ENCODE measurements around the gene ZSCAN2.
"Not testable (repeated sequence)": the region's sequence is repeated elsewhere in the genome, so short reads cannot be mapped to it uniquely, and the experiment has no call there.

The ZSCAN2 gene

DNA sequence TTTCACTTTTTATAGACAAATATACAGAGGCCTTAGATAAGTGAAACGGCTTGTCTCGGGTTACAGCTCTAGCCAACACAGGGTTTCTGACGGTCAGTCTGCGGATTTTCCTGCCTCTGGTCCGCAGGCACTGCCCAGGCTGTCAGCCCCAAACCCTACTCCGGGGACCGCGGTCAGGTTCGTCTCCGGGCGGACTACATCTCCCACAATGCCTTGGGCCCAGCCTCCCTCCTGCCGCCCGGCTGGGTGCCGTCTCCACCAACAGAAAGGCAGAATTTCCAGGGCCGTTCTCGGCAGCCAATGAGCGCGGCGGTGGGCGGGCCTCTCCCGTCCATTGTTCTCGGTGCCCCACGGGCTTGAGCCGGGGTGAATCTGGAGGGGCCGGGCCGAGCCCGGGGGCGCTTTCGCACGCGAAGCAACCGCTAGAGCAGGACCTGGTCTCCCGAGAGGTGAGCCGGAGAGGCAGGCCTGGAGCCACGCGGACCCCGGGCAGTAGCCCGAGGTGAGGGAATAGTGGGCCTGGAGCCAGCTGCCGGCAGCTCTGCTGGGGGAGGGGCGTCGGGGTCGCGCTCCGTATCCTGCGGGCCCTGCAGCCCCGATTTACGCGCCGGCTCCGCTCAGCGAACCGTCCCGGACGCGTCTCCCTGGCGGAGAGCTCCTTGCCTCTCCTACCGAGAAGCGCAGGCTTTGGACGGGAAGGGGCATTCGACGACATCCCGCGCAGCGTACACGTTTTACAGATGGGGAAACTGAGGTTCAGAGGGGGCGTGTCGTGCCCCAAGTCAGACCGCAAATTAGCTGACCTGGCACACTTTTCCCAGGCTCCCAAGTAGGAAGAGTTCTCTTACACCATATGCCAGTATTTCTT is at the start of gene ZSCAN2:
Gene ZSCAN2 (plus strand): TSS at position 323 of the 868 bp plus-strand sequence. CDS start 2,919 bp downstream, outside the sequence.
- peak; percentile 71 for DNase-seq

DNA sequence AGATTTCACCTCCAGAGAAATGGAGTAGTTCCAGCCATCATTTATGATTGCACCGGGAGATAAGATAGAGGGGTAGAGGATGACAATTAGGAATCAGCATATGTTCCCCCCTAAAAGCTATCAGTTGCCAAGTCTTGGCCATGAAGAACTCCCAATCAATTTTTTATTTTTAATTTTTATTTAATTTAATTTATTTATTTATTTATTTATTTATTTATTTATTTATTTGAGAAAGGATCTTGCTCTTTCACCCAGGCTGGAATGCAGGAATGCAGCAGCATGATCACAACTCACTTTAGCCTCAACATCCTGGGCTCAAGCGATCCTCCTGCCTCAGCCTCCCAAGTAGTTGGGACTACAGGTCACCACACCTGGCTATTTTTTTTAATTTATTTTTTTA is 49.2 kb upstream of the ZSCAN2 start:
- DNase-seq, result not testable (repeated sequence)

- DNase-seq, result no peak
Measured at GRCh38 chr15:84552896-84553295, 47.9 kb upstream of the ZSCAN2 start.

DNA sequence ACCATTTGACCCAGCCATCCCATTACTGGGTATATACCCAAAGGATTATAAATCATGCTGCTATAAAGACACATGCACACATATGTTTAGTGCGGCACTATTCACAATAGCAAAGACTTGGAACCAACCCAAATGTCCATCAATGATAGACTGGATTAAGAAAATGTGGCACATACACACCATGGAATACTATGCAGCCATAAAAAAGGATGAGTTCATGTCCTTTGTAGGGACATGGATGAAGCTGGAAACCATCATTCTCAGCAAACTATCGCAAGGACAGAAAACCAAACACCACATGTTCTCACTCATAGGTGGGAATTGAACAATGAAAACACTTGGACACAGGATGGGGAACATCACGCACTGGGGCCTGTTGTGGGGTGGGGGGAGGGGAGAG is 44.1 kb upstream of the ZSCAN2 start:
- not testable (repeated sequence) for DNase-seq

DNA sequence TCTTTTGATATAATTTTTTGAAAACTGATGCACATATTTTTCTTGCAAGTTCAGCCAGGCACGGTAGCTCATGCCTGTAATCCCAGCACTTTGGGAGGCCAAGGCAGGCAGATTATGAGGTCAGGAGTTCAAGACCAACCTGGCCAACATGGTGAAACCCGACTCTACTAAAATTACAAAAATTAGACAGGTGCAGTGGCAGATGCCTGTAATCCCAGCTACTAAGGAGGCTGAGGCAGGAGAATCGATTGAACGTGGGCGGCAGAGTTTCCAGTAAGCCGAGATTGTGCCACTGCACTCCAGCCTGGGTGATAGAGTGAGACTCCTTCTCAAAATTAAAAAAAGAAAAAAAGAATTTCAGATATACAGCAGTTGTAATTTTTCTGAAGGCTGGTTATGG is 32.8 kb upstream of the ZSCAN2 start:
- not testable (repeated sequence) for DNase-seq

DNA sequence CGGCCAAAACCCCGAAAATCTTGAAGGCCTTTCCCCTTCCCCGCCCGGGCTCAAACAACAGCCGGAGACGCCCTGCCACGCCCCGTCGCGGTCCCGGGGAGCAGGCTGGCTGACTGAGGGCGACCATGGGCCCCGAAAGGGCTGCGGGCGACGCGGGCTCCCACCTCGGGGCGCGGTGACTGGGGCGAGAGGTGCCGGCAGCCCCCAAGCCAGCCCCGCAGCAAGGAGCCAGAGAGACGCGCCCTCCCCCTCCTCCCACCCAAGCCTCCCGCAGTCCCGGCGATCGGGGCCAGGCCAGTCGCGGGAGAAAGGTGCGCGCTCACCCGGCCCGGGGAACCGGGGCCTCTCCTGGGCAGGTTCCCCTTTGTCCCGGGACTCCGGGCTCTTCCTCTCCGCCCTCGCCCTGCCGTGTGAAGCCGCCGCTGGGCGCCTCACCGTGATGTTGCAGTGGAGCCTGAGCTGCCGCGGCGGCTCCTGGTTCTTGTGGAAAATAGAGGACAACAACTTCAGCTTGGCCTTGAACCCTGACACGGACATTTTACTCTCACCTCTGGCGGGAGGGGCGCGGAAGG is 30.6 kb upstream of the ZSCAN2 start:
- DNase-seq, result no peak

DNA sequence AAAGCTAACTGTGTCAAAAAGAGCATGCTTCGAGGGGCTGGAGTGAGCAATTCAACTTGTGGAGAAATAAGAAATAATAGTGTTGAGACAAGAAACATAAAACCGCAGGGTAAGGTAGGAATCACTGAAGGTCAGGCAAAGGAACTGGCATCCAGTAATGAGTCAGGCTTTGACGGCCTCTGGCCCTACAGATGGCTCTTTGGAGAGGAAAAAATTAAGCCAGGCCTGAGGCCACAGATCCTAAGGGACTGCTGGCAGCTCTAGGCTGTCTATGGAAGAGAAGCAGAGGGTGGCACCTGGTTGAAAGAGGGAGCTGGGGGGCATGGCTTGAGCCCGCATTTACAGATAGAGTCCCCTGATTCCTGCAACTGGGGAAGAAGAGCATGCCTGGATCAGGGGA is 28.6 kb upstream of the ZSCAN2 start:
- DNase-seq, result no peak

DNA sequence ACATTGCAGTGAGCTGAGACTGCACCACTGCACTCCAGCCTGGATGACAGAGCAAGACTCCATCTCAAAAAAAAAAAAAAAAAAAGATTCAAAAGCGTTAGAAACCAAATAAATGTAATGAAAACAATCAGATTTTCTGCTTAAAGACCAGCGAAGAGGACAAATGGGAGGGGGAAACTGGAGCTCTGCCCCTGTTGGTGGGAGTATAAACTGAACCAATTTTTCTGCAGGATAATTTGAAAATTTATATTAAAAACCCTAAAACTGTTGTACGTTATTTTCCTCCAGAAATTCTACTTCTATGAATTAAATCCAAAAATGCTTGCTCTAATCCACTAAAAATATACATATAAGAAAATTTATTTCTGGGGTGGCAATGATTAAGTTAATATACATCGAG is 25.3 kb upstream of the ZSCAN2 start:
- DNase-seq, result no peak

DNA sequence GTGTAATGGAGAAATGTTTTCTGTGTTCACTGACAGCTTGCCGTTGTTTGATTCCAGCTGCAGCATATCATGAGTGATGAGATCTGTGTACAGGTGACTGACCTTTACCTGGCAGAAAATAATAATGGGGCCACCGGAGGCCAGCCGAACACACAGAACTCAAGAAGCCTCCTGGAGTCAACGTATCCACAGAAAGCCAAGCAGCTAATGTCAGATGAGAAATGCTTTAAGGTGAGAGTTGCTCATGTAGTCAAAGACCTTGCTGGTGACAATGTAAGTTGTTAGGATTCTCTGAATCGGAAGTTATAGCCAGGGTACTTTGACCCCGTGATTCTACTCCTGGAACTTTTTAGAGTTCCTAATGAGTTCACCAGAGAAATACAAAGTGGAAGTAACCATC is 22.9 kb upstream of the ZSCAN2 start:
- DNase-seq, result not testable (repeated sequence)

GRCh38 chr15:84579261-84579721 is 21.5 kb upstream of the ZSCAN2 start:
- DNase-seq, result not testable (repeated sequence)

DNA sequence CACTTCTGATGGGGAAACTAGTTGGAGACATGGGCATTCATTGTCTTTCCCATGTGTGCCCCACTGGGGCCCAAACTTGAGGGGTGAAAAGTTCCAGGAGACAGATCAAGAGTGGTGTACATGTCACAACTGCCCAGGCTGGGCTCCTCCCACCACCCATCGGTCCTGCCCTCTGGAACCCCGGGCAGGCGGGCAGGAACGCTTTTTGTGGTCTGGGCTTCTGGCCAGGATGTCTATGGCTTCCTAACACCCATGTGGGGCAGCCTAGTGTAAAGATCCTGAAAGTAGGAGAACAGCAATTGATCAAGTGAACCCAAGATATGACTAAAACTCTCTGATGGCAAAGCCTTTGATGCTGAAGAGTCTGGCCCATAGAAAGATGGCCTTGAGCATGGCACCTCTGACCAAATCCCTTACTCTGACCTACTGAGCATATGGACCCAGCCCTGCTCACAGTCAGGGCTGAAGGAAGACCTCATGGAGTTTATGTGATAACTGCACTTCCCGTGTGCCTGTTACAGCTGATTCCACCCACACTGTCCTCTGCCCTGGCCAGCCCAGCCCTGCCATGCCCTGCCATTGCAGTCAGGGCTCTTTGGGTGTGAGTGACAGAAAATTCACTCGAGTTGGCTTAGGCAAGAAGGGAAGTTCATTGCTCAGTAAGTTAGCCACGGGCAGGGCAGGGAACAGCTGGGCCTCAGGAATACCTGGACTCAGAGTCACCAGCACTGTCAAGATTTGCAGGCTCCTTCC is 19.0 kb upstream of the ZSCAN2 start:
- DNase-seq, result not testable (repeated sequence)

GRCh38 chr15:84582583-84583157 is 18.1 kb upstream of the ZSCAN2 start:
- no peak for DNase-seq

GRCh38 chr15:84583921-84584320 is 16.9 kb upstream of the ZSCAN2 start:
- DNase-seq, result not testable (repeated sequence)

- DNase-seq, result no peak
Measured at GRCh38 chr15:84586696-84587095, 14.1 kb upstream of the ZSCAN2 start.

- DNase-seq, result peak; percentile 30
Measured at GRCh38 chr15:84588053-84588874, 12.5 kb upstream of the ZSCAN2 start.

DNA sequence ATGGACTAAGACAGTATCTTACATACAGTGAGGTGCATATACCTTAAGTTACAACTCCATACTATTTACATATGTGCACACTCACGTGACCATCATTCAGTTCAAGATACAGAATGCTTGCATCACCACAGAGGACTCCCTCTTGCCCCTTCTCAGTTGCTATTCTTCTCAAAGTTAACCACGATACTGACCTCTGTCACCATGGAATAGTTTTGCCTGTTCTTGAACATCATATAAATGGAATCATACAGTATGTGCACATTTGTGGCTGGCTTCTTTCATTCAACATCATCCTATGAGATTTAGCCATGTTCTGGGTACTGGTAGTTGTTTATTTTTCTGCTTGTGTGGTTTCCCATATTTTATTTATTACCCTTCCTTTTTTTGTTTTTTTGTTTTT is 10.4 kb upstream of the ZSCAN2 start:
- no peak for DNase-seq

- DNase-seq, result no peak
Measured at GRCh38 chr15:84591815-84592214, 9.0 kb upstream of the ZSCAN2 start.

- no peak for DNase-seq
Measured at GRCh38 chr15:84594617-84595290, 6.1 kb upstream of the ZSCAN2 start.

DNA sequence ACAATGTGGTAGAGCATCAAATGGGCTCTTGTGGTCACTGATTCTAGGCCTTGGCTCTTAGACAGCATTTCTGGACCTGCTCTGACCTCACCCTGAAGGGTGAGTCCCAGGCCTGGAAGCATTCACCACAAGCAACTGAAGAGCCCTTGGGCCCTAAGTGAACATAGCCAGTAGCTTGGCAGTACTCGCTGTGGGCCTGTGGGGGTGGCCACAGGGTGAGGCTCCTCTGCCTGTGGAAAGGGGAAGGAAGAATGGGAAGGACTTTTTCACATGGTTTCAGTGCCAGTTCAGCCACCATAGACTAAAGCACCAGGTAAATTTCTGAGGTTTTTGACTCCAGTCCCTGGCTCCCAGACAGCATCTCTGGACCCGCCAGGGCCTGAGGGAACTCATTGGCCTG is 5.1 kb upstream of the ZSCAN2 start:
- DNase-seq, result no peak

DNA sequence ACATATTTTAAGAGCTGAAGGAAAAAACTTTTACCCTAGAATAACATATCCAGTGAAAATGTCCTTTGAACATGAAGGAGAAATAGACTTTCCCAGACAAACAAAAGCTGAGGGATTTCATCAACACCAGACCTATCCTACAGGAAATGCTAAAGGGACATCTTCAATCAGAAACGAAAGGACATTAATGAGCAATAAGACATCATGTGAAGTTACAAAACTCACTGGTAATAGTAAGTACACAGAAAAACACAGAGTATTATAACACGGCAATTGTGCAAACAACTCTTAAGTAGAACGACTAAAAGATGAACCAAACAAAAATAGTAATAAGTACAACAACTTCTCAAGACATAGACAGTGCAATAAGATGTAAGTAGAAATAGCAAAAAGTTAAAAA is 3.5 kb upstream of the ZSCAN2 start:
- no peak for DNase-seq

DNA sequence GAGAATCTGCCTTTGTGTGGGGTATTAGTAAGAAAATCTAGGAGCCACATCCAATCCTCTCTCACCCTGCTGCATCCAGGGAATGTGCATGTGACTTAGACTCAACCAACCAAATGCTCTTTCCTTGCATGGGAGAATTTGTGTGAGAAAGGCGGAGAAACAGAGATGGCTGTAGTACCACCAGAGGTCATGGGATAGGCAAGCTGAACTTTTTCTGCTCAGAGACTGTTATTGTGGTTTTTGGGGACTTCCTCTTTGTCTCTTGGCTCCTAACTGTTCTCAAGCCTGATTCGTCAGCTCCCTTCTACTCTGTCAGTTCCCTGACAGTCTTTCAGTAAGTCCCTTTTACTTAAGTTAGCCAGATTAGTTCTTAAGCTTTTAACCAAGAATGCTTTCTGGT is 2.6 kb upstream of the ZSCAN2 start:
- DNase-seq, result peak; percentile 92

DNA sequence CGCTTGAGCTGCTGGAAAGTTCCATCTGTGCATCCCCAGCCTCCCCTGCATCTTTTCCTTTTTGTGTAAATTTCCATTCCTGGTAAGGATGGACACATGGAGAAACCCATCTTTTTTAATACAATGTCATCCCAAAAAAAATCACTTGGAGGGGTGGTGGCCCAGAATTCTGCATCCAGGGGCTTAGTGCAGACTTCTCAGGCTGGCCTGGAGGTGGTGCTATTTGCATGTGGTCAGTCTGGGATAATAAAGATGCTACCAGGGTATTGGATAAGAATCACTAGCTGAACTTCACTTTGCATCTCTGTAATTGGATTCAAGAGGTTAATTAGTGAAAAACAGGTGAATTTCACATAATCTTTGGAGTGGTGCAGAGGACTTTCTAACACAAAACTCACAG is 1.8 kb upstream of the ZSCAN2 start:
- peak; percentile 34 for DNase-seq
